Measurements from ENCODE around the gene AJAP1.

The AJAP1 gene

DNA sequence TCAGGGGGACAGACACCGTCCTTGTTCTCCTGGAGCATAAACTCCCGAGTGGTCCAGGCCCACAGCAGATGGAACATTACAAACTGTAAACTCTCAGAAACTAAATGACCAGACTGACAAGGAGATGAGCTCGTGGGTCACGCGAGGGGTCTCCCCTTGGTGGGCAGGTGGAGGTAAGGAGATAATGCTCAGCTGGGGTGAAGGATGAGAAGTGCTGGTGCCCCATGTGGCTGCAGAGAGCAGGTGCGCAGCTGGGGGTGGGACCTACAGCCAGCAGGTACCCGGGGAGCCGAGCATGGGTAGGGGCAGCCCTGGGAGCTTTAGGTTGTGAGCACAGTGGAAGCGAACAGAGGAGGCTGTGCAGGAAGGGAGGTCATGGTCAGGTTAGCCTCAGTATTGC, 40.1 kb downstream of the AJAP1 start:
- DNase-seq (ENCODE audit: extremely low spot score) = no peak
- CTCF ChIA-PET = no interaction called here
- POLR2A ChIA-PET = no interaction called here
- TF ChIP-seq ZNF384 (IDR thresholded peaks at IDR 0.05) (no peak), HDGF (IDR thresholded peaks at IDR 0.05; ENCODE audit: borderline replicate concordance) (no peak), TARDBP (IDR thresholded peaks at IDR 0.05) (no peak), FOXK2 (IDR thresholded peaks at IDR 0.05) (no peak), FOXM1 (IDR thresholded peaks at IDR 0.05; ENCODE audit: borderline replicate concordance) (no peak), BHLHE40 (IDR thresholded peaks at IDR 0.05; ENCODE audit: borderline replicate concordance) (no peak), ARNT (IDR thresholded peaks at IDR 0.05) (no peak)

DNA sequence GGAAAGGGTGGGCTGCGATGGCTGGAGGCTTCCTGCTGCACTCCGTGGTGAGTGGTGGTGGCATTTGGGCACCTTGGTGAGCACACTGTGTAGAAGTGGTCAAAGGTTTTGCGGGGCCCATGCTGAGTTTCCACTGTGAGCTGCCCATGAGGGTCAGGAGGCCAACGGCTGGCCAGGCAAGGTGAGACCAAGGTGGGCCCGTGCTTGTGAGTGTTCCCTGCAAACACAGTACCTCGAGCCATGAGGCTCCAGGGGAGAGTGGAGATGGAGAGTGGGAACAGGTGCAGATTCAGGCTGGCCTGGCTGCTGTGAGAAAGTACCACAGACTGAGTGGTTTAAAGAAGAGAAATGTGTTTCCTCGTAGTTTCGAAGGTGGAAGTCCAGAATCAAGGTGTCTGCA, 40.8 kb downstream of the AJAP1 start:
- POLR2A ChIA-PET = no interaction called here
- no peak for DNase-seq (ENCODE audit: extremely low spot score)
- CTCF ChIA-PET = no interaction called here
- TF ChIP-seq NFRKB (IDR thresholded peaks at IDR 0.05) = no peak
- TF ChIP-seq ARNT (IDR thresholded peaks at IDR 0.05) = no peak
- no peak for TF ChIP-seq CTBP1 (IDR thresholded peaks at IDR 0.05; ENCODE audit: borderline replicate concordance)
- no peak for TF ChIP-seq SUZ12 (IDR thresholded peaks at IDR 0.05)
- TF ChIP-seq L3MBTL2 (conservative IDR thresholded peaks at IDR 0.05) = no peak
- no peak for TF ChIP-seq FOXA1 (IDR thresholded peaks at IDR 0.05)
- TF ChIP-seq, protein P1, sequence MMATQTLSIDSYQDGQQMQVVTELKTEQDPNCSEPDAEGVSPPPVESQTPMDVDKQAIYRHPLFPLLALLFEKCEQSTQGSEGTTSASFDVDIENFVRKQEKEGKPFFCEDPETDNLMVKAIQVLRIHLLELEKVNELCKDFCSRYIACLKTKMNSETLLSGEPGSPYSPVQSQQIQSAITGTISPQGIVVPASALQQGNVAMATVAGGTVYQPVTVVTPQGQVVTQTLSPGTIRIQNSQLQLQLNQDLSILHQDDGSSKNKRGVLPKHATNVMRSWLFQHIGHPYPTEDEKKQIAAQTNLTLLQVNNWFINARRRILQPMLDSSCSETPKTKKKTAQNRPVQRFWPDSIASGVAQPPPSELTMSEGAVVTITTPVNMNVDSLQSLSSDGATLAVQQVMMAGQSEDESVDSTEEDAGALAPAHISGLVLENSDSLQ (IDR thresholded peaks at IDR 0.05) = no peak
- TF ChIP-seq HDGF (IDR thresholded peaks at IDR 0.05; ENCODE audit: borderline replicate concordance) = no peak
- no peak for TF ChIP-seq ELF4 (IDR thresholded peaks at IDR 0.05)
- no peak for TF ChIP-seq FOXK2 (IDR thresholded peaks at IDR 0.05)
- TF ChIP-seq LEF1 (IDR thresholded peaks at IDR 0.05; ENCODE audit: borderline replicate concordance) = no peak
- no peak for TF ChIP-seq BHLHE40 (IDR thresholded peaks at IDR 0.05; ENCODE audit: borderline replicate concordance)

DNA sequence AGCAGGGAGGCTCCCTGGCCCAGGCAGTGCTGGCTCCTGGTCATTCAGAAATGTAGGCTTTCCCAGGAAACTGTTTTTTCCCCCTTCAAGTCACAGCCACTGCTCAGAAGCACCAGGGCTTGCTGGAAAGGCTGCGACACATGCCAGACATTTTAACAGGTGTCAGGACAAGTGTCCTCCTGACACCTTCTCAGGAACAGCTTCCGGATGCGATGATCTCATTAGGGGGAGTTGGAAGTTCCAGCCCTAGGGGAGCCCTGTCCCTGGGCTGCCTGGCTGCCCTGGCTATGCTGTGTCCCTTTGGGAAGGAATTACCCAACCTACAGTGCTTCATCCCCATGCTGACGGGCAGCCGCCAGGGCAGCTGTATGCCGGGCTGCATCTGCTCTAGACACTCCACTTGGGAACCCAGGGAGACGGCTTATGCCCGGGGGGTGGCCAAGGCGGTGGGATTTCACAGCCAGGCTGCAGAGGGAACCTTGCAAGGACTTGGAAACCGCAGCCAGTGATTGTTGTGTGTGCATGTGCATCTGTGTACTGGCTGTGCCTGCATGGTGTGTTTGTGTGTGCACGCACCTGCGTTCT, 41.8 kb downstream of the AJAP1 start:
- POLR2A ChIA-PET = no interaction called here

DNA sequence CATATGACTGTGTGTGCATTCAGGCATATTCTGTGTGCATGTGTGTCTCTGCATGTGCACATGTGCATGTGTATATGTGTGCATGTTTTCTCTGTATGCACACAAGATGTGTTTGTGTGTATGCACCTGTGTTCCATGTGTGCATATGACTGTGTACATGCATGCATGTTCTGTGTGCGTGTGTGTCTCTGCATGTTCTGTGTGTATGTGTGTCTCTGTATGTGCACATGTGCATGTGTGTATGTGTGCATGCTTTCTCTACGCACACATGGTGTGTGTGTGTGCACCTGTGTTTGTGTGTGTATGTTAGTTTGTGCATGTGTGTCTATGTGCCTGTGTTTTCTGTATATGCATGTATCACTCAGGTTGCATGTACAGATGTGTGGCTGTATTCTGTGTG, 42.3 kb downstream of the AJAP1 start:
- TF ChIP-seq LEF1 (IDR thresholded peaks at IDR 0.05; ENCODE audit: borderline replicate concordance) = no peak
- no peak for TF ChIP-seq L3MBTL2 (conservative IDR thresholded peaks at IDR 0.05)
- no peak for TF ChIP-seq ZNF384 (IDR thresholded peaks at IDR 0.05)
- ChIA-PET POLR2A (no interaction called here), CTCF (no interaction called here)
- DNase-seq (ENCODE audit: extremely low spot score) = no peak

More for the DNA sequence above, 41.8 kb downstream of the AJAP1 start:
- no peak for DNase-seq (ENCODE audit: extremely low spot score)
- CTCF ChIA-PET = no interaction called here
- TF ChIP-seq NFRKB (IDR thresholded peaks at IDR 0.05) (no peak), CTBP1 (IDR thresholded peaks at IDR 0.05; ENCODE audit: borderline replicate concordance) (no peak), FOXK2 (IDR thresholded peaks at IDR 0.05) (no peak), HDGF (IDR thresholded peaks at IDR 0.05; ENCODE audit: borderline replicate concordance) (no peak), TARDBP (IDR thresholded peaks at IDR 0.05) (no peak), LEF1 (IDR thresholded peaks at IDR 0.05; ENCODE audit: borderline replicate concordance) (no peak), SP1 (IDR thresholded peaks at IDR 0.05) (no peak), L3MBTL2 (conservative IDR thresholded peaks at IDR 0.05) (no peak), BHLHE40 (IDR thresholded peaks at IDR 0.05; ENCODE audit: borderline replicate concordance) (no peak)
- TF ChIP-seq, protein P1 (IDR thresholded peaks at IDR 0.05) = no peak

DNA sequence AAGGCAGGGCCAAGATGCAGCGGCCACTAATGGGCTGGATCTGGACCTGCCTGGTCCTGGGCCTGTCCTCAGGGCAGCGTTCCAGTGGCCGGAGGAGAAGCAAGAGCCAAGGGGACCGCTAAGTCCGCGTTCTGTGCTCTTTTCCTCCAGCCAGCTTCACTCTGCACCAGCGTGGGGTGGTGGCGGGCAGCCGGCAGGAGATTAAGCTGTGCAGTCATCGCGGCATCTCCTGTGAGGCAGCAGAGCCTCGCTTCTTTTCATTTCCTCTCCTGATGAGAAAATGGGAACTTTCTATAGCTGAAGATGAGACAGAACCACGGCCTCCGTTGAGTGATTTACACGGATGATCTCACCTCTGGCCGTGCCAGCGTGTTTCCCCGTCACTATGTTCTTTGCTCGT, 43.4 kb downstream of the AJAP1 start:
- CTCF ChIA-PET = no interaction called here
- TF ChIP-seq L3MBTL2 (conservative IDR thresholded peaks at IDR 0.05) (no peak), ARNT (IDR thresholded peaks at IDR 0.05) (no peak), ELF4 (IDR thresholded peaks at IDR 0.05) (no peak), FOXM1 (IDR thresholded peaks at IDR 0.05; ENCODE audit: borderline replicate concordance) (no peak), SUZ12 (IDR thresholded peaks at IDR 0.05) (no peak), BHLHE40 (IDR thresholded peaks at IDR 0.05; ENCODE audit: borderline replicate concordance) (no peak), LEF1 (IDR thresholded peaks at IDR 0.05; ENCODE audit: borderline replicate concordance) (no peak), HDGF (IDR thresholded peaks at IDR 0.05; ENCODE audit: borderline replicate concordance) (no peak), TARDBP (IDR thresholded peaks at IDR 0.05) (no peak), NFRKB (IDR thresholded peaks at IDR 0.05) (no peak), FOXK2 (IDR thresholded peaks at IDR 0.05) (no peak)
- POLR2A ChIA-PET = no interaction called here
- no peak for DNase-seq (ENCODE audit: extremely low spot score)

DNA sequence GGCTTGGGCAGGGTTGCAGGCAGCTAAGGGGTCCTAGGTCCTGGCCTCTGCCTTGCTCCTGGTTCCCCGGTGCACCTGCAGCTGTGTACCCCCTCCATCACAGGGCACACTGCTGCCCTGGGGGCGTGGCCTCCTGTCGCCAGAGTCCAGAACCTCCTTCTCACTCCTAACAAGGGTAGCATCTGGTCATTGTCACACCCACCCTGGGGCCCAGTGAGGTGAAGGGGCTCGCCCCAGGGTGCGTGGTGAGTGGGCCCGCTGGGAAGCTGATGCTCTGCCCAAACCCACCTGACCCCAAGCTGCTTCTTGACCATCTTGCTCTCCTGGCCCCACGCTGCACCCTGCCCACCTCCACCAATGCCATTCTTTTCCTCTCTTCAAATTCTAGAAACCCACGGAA, 44.5 kb downstream of the AJAP1 start:
- TF ChIP-seq LEF1 (IDR thresholded peaks at IDR 0.05; ENCODE audit: borderline replicate concordance) (no peak), L3MBTL2 (conservative IDR thresholded peaks at IDR 0.05) (no peak), SP1 (IDR thresholded peaks at IDR 0.05) (no peak), CTBP1 (IDR thresholded peaks at IDR 0.05; ENCODE audit: borderline replicate concordance) (no peak), HDGF (IDR thresholded peaks at IDR 0.05; ENCODE audit: borderline replicate concordance) (no peak), FOXA1 (IDR thresholded peaks at IDR 0.05) (no peak), TARDBP (IDR thresholded peaks at IDR 0.05) (no peak), ARNT (IDR thresholded peaks at IDR 0.05) (no peak), NFRKB (IDR thresholded peaks at IDR 0.05) (no peak), SUZ12 (IDR thresholded peaks at IDR 0.05) (no peak), ZNF384 (IDR thresholded peaks at IDR 0.05) (no peak), FOXM1 (IDR thresholded peaks at IDR 0.05; ENCODE audit: borderline replicate concordance) (no peak), ELF4 (IDR thresholded peaks at IDR 0.05) (no peak), BHLHE40 (IDR thresholded peaks at IDR 0.05; ENCODE audit: borderline replicate concordance) (no peak), FOXK2 (IDR thresholded peaks at IDR 0.05) (no peak)
- TF ChIP-seq, protein P1 (IDR thresholded peaks at IDR 0.05) = no peak
- ChIA-PET CTCF (no interaction called here), POLR2A (no interaction called here)
- DNase-seq (ENCODE audit: extremely low spot score) = no peak

All from HEK293T (cell line).